ENCODE data around the gene SYTL4. TPM values are rescaled to one million over a fixed set of nuclear protein-coding genes. Genes with fewer than 3 reads are reported as not detected.
A peak's percentile ranks its signal among the peaks of the same experiment; 100 is the strongest.

Gene SYTL4
- total RNA-seq, 1 donor from 2014 or later, result 0.26 TPM

GRCh38 chrX:100649550-100650356 is 82.2 kb downstream of the SYTL4 start:
- Histone ChIP-seq H3K4me3 (ENCODE audit: low read depth, low read length) (no peak overlapping the region), H3K27me3 (ENCODE audit: control insufficient read depth, insufficient read depth, low read length) (no peaks in the 10 kb centered on the region), H3K36me3 (ENCODE audit: control insufficient read depth, insufficient read depth, low read length) (no peaks in the 10 kb centered on the region)
- FAIRE-seq, result no peak
- TF ChIP-seq CTCF (IDR thresholded peaks at IDR 0.05; ENCODE audit: insufficient read depth, low read length, severe bottlenecking), result no peak
- peak; percentile 81 for DNase-seq (ENCODE audit: low read depth)

- no peak for TF ChIP-seq CTCF (IDR thresholded peaks at IDR 0.05; ENCODE audit: insufficient read depth, low read length, severe bottlenecking)
- Histone ChIP-seq H3K36me3 (ENCODE audit: control insufficient read depth, insufficient read depth, low read length) (no peaks in the 10 kb centered on the region), H3K27me3 (ENCODE audit: control insufficient read depth, insufficient read depth, low read length) (no peaks in the 10 kb centered on the region), H3K4me3 (ENCODE audit: low read depth, low read length) (no peak overlapping the region)
- FAIRE-seq, result peak; percentile 13
- DNase-seq (ENCODE audit: low read depth), result peak; percentile 54
Measured at GRCh38 chrX:100648458-100649417, 83.2 kb downstream of the SYTL4 start.

- FAIRE-seq (no peak), DNase-seq (ENCODE audit: low read depth) (no peak)
- Histone ChIP-seq H3K27me3 (ENCODE audit: control insufficient read depth, insufficient read depth, low read length) (no peaks in the 10 kb centered on the region), H3K4me3 (ENCODE audit: low read depth, low read length) (no peak overlapping the region), H3K36me3 (ENCODE audit: control insufficient read depth, insufficient read depth, low read length) (no peaks in the 10 kb centered on the region)
- TF ChIP-seq CTCF (IDR thresholded peaks at IDR 0.05; ENCODE audit: insufficient read depth, low read length, severe bottlenecking), result no peak
Measured at GRCh38 chrX:100647739-100648138, 84.2 kb downstream of the SYTL4 start.

GRCh38 chrX:100647095-100647494 is 84.8 kb downstream of the SYTL4 start:
- no peak overlapping the region for H3K4me3 ChIP-seq (ENCODE audit: low read depth, low read length)
- H3K36me3 ChIP-seq (ENCODE audit: control insufficient read depth, insufficient read depth, low read length), result no peaks in the 10 kb centered on the region
- DNase-seq (ENCODE audit: low read depth), result no peak
- no peak for FAIRE-seq
- H3K27me3 ChIP-seq (ENCODE audit: control insufficient read depth, insufficient read depth, low read length), result no peaks in the 10 kb centered on the region
- TF ChIP-seq CTCF (IDR thresholded peaks at IDR 0.05; ENCODE audit: insufficient read depth, low read length, severe bottlenecking), result no peak

GRCh38 chrX:100645106-100645505 is 86.8 kb downstream of the SYTL4 start:
- no peaks in the 10 kb centered on the region for H3K27me3 ChIP-seq (ENCODE audit: control insufficient read depth, insufficient read depth, low read length)
- peak; percentile 54 for DNase-seq (ENCODE audit: low read depth)
- no peaks in the 10 kb centered on the region for H3K36me3 ChIP-seq (ENCODE audit: control insufficient read depth, insufficient read depth, low read length)
- no peak for TF ChIP-seq CTCF (IDR thresholded peaks at IDR 0.05; ENCODE audit: insufficient read depth, low read length, severe bottlenecking)
- no peak overlapping the region for H3K4me3 ChIP-seq (ENCODE audit: low read depth, low read length)
- FAIRE-seq, result no peak
